Measurements from ENCODE around the gene NCAPG2.
A peak's percentile ranks its signal among the peaks of the same experiment; 100 is the strongest.
"Not testable (repeated sequence)": the region's sequence is repeated elsewhere in the genome, so short reads cannot be mapped to it uniquely, and the experiment has no call there.

NCAPG2 gene

GRCh38 chr7:158703679-158704523 is 703 bp downstream of the NCAPG2 start:
- DNase-seq: not testable (repeated sequence)

GRCh38 chr7:158702944-158703343 is 1.7 kb downstream of the NCAPG2 start:
- no peak for DNase-seq

GRCh38 chr7:158702196-158702595 is 2.4 kb downstream of the NCAPG2 start:
- no peak for DNase-seq

DNA sequence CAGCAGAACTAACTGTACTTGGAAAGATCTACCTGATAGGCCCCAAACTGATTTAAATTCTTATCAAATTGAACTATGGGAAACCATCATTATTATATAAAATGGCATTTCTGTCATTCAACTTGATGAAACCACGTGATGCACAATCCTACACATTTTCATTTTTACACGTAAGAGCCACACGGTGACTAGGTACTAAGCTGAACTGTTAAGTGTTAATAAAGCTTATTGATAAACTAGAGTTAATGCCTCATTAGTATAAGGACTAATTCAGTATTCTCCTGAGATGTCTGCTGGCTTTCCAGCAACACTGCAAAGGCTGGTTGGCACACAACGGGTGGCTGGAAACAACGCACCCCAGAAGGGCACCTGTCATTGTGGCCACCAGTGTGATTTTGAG is 4.6 kb downstream of the NCAPG2 start:
- DNase-seq: no peak

DNA sequence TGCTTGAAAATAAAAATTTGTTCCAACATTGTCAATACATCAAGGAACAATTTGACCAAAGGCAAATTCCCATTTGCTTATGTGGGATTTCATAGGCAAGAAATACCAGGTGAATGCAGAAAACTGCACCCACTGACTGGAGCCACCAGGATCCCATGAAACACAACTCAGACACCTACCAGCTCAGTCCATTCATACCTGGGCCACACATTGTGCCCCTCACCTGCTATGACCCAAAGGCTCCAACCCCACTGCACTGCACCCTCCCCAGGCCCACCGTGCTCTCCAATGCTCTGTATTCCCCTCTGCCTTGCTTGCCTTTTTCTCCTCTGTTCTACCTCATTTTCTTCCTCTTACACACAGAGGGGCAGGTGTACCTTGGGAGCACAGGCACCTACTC is 5.3 kb downstream of the NCAPG2 start:
- no peak for DNase-seq

DNA sequence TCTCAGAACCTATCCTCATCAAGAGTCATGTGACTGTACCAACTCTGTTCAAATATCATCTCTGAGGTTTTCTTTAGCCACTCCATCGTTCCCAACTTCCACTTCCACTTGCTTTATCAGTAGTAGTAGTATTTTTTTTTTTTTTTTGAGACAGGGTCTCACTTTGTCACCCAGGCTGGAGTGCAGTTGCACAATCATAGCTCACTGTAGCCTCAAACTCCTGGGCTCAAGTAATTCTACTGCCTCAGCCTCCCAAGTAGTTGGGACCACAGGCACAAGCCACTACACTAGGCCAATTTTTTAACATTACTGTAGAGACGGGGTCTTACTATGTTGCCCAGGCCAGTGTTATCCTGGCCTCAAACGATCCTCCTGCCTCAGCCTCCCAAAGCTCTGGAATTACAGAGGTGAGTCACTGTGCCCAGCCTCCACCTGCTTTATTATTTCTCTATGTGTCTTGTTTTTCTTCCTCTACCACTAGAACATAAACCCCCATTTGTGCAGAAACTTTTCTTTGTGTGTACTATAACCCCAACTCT is 5.9 kb downstream of the NCAPG2 start:
- DNase-seq: no peak

DNA sequence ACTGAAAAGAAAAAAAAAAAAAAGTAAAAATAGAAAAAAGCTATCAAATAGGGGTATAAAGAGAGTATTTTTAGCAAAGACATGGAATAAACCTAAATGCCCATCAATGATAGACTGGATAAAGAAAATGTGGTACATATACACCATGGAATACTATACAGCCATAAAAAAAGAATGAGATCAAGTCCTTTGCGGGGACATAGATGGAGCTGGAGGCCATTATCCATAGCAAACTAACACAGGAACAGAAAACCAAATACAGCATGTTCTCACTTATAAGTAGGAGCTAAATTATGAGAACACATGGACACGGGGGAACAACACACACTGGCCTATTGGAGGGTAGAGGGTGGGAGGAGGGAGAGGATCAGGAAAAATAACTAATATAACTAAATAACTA is 7.0 kb downstream of the NCAPG2 start:
- not testable (repeated sequence) for DNase-seq

DNA sequence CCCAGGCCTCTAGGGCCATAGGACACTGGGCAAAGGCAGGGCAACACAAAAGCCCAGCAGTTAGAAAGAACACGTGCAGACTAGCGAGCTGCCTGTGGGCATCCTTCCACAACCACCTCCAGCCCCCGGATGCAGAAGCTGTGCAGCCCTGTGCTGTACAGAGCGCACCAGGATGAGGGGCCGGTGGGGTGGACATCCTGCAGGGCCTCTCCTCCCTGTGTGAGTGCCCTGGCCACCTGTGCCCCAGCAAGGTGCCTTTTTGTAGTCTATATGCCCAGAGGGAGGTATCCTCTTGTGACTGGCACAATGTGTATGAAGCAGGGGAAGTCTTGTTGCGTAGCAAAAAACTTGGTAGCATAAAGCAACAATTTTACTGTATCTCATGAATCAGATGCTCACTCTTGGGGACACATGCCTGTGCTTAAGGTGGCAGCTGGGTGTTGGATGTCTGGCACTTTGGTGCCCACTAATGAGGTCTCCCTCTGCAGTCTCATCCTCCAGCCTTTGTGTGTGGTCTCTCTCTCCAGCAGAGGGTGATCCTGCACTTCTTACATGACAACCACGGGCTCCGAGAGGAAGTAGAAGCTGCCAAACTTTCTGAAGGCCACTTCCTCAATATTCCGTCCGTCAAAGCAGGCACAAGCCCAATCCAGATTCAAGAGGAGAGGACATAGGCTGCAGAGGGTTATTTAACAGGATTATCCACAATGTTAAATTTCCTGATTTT is 8.7 kb downstream of the NCAPG2 start:
- DNase-seq: peak; percentile 40

- DNase-seq: no peak
These were observed 9.5 kb downstream of the NCAPG2 start for GRCh38 chr7:158695056-158695455.

DNA sequence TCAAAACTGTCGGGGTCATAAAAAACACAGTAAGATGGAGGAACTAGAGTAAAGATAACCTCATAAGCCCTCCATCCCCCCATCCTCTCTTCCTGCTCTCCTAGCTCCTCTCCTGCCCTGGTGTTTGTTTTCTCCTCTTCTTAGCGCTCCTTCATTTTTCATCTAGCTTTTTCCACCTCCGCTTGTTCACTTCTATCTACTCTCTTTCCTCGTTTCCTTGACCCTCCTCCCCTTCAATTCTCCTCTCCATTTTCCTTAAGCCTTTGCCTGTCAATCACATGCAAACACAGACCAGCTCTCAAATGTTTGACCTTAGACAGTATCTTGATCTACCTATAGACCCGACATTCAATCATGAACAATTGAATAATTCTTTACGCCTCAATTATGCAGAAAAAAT is 10.0 kb downstream of the NCAPG2 start:
- DNase-seq: no peak

DNA sequence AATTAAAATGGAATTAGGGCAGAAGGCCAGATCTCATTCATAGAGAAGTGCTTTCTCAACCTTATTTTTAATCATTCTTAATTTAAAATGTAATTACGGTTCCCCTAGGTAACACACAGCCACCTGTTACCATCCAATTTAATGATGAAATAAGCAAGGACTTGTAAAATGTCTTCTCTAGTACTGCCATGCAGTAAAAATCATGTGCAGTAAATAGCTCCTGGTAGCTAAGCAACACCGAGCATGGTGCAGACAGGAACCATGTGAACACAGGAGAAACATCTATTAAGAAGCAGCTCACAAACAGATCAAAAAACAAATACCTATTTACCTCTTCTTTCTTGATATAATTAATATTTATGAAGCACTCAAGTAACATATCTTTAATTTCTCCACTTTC is 15.1 kb downstream of the NCAPG2 start:
- DNase-seq: no peak

DNA sequence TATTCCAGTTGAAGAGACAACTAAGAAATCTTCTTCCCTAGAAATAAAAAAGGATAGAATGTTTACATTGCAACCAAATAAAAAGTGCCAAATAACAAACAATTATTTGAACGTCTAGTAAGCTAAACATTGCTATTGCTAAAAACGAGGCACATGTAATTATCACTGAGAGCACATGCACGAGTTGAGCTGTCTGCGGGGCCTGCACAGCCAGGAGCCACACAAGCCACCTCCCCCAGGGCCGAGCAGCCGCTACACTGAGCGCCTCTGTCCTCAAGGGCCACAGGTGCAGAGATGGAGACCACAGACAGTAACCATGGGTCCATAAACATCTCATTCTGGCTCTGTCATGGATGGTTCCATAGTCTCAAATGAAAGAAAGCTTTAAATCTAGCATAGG is 17.2 kb downstream of the NCAPG2 start:
- no peak for DNase-seq

DNA sequence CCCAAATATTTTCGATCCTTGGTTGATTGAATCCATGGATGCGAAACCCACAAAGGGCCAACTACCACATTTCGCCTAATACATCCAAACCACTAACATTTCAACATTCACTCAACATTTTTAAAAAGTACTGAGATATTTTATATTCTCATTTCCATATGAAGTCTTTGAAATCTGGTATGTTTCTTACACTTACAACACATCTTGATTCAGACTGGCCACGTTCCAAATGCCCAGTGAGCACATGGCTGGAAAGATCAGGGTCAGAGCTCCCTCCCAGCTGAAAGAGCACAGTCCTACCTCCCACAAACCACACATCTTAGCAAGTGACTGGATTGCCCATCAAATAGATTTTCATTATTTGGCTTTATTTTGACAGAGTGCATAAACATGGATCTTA is 18.9 kb downstream of the NCAPG2 start:
- DNase-seq: no peak

- DNase-seq: no peak
These were observed 20.3 kb downstream of the NCAPG2 start for GRCh38 chr7:158684329-158684728.

DNA sequence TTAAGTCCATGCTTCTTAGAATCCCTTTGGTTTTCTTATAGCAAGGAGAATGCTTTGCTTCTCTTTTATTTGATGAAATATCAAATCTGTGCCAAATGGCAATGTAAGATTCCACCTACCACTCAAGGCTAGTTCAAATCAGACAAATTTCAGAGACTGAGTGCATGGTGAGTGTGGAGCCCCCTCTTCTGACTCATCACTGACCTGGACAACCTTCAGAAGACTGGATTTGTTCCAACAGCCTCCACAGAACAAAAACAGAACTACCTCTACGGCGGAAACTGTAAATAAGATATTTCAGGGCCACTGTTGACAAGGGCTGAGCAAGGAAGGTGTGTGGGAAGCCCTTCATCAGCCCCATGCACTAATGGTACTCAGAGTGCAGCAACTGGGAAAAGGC is 21.1 kb downstream of the NCAPG2 start:
- DNase-seq: no peak

DNA sequence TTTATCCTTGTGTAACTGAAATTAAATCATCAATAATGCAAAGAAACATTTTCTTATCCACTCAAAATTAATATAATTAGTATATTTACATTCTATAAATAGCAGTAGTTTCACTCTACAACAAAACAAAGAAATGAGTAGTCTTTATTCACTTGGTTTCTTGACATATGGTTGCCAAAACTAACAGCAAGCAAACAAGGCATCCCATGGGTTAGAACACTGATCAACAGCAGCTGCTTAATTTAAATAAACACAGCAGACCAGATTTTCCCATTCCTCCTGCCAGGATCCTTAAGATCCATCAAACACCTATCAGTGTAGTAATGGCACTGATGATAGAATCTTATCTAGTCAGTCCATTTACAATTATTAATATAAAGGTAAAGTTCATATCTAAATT is 22.1 kb downstream of the NCAPG2 start:
- DNase-seq: no peak

GRCh38 chr7:158680754-158681153 is 23.9 kb downstream of the NCAPG2 start:
- no peak for DNase-seq

- DNase-seq: no peak
These were observed 27.7 kb downstream of the NCAPG2 start for GRCh38 chr7:158676906-158677305.

DNA sequence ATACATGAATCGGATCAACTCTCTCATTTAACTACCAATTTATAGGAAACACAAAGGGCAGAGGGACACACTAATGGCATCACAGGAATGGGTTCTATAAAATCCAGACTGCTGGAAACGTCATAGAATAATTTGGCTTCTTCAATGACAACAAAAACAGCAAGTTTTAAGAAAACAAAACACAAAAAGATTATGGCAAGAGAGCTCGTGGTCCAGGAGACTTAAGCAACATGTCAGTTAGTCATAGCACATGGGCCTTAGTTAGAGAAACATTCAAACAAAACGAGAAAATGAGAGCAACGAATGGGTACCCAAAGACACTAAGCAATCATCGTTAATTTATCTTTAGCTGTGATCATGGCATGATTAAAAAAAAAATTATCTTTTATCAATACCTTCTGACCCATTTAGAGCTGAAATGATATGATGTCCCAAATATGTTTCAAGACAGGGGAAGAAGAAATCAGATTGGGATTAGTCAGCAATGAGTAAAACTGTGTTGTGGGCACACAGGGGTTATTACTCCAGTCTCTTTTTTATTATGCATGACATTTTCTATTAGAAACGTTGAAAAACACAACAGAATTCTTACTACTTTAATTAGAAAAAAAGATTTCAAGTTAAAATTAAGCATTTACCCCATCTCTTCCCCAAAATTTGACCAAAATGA is 28.3 kb downstream of the NCAPG2 start:
- no peak for DNase-seq

- DNase-seq: no peak
These were observed 31.6 kb downstream of the NCAPG2 start for GRCh38 chr7:158672975-158673374.

- not testable (repeated sequence) for DNase-seq
These were observed 36.5 kb downstream of the NCAPG2 start for GRCh38 chr7:158668086-158668485.

- not testable (repeated sequence) for DNase-seq
These were observed 37.5 kb downstream of the NCAPG2 start for GRCh38 chr7:158666966-158667678.

DNA sequence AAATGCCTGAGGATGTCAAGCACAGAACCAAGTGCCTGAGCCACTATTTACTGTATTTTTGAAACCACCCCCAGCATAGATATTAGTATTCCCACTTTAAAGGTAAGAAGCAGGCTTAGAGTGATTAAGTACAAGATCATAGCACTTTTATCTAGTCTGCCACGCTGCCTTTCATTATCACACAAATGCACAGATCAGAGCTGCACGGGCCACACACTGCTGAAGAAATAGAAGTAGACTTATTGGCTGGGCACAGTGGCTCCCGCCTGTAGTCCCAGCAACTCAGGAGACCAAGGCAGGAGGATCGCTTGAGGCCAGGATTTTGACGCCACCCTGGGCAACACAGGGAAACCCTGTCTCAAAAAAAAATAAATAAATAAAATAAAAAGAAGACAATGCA is 38.2 kb downstream of the NCAPG2 start:
- no peak for DNase-seq
